Liver (tissue), 3 donors: Measurements from ENCODE around the gene LCA5.

Experiments
- ATF3 ChIP-seq: IDR thresholded peaks from 2 replicates; pipeline ENCODE4 v1.6.1; 2016; ENCODE audit warnings: antibody characterized with exemption
- CTCF ChIP-seq: fragments of 150-350 bp; IDR thresholded peaks from 2 replicates; pipeline ENCODE4 v1.5.1; 2017; ENCODE audit warnings: improper control_type of control experiment, low read depth, low read length; ENCODE audit not compliant: missing input control
- JUND ChIP-seq, 2 donors: IDR thresholded peaks; 2 replicates each; pipeline ENCODE4 v1.6.1; 2016; ENCODE audit warnings: antibody characterized with exemption in 2 of 2
- MAX ChIP-seq: IDR thresholded peaks from 2 replicates; pipeline ENCODE4 v1.6.1; 2016; ENCODE audit warnings: antibody characterized with exemption
- RAD21 ChIP-seq, 2 donors: IDR thresholded peaks; 2 replicates each; pipeline ENCODE4 v1.6.1; 2016; ENCODE audit warnings: antibody characterized with exemption in 2 of 2, mild to moderate bottlenecking in 2 of 2
- RXRA ChIP-seq, 2 donors: IDR thresholded peaks; 2 replicates each; pipeline ENCODE4 v1.6.1; 2017 to 2018; ENCODE audit warnings: antibody characterized with exemption in 2 of 2, mild to moderate bottlenecking in 1 of 2
- TAF1 ChIP-seq: conservative IDR thresholded peaks from 2 replicates; pipeline ENCODE4 v1.6.1; 2016; ENCODE audit warnings: antibody characterized with exemption, mild to moderate bottlenecking
- YY1 ChIP-seq: IDR thresholded peaks from 2 replicates; pipeline ENCODE4 v1.6.1; 2016; ENCODE audit warnings: antibody characterized with exemption, mild to moderate bottlenecking
- TF ChIP-seq, protein P1 (sequence below): IDR thresholded peaks from 2 replicates; pipeline ENCODE4 v1.6.1; 2016; ENCODE audit warnings: antibody characterized with exemption, mild to moderate bottlenecking
- TF ChIP-seq, protein P2 (sequence below): IDR thresholded peaks from 2 replicates; pipeline ENCODE4 v1.6.1; 2016; ENCODE audit warnings: antibody characterized with exemption
- donor health status: healthy.
- donor health status: healthy.

- TF ChIP-seq MAX: no peak
- no peak for TF ChIP-seq CTCF
- TF ChIP-seq, protein P1, sequence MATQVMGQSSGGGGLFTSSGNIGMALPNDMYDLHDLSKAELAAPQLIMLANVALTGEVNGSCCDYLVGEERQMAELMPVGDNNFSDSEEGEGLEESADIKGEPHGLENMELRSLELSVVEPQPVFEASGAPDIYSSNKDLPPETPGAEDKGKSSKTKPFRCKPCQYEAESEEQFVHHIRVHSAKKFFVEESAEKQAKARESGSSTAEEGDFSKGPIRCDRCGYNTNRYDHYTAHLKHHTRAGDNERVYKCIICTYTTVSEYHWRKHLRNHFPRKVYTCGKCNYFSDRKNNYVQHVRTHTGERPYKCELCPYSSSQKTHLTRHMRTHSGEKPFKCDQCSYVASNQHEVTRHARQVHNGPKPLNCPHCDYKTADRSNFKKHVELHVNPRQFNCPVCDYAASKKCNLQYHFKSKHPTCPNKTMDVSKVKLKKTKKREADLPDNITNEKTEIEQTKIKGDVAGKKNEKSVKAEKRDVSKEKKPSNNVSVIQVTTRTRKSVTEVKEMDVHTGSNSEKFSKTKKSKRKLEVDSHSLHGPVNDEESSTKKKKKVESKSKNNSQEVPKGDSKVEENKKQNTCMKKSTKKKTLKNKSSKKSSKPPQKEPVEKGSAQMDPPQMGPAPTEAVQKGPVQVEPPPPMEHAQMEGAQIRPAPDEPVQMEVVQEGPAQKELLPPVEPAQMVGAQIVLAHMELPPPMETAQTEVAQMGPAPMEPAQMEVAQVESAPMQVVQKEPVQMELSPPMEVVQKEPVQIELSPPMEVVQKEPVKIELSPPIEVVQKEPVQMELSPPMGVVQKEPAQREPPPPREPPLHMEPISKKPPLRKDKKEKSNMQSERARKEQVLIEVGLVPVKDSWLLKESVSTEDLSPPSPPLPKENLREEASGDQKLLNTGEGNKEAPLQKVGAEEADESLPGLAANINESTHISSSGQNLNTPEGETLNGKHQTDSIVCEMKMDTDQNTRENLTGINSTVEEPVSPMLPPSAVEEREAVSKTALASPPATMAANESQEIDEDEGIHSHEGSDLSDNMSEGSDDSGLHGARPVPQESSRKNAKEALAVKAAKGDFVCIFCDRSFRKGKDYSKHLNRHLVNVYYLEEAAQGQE: no peak
- TF ChIP-seq ATF3: no peak
- no peak for TF ChIP-seq JUND (IDR thresholded peaks at IDR 0.05)
- TF ChIP-seq RXRA (IDR thresholded peaks at IDR 0.05): no peak
- no peak for TF ChIP-seq YY1
- TF ChIP-seq TAF1: no peak
- TF ChIP-seq RAD21 (IDR thresholded peaks at IDR 0.05): no peak
- TF ChIP-seq, protein P2, sequence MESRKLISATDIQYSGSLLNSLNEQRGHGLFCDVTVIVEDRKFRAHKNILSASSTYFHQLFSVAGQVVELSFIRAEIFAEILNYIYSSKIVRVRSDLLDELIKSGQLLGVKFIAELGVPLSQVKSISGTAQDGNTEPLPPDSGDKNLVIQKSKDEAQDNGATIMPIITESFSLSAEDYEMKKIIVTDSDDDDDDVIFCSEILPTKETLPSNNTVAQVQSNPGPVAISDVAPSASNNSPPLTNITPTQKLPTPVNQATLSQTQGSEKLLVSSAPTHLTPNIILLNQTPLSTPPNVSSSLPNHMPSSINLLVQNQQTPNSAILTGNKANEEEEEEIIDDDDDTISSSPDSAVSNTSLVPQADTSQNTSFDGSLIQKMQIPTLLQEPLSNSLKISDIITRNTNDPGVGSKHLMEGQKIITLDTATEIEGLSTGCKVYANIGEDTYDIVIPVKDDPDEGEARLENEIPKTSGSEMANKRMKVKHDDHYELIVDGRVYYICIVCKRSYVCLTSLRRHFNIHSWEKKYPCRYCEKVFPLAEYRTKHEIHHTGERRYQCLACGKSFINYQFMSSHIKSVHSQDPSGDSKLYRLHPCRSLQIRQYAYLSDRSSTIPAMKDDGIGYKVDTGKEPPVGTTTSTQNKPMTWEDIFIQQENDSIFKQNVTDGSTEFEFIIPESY: no peak
Observed at GRCh38 chr6:79515436-79515835, 21.8 kb downstream of the LCA5 start.
